IPS-NIHi7 (cell line): ENCODE data around the gene CHCHD6.

ENCODE experiments used
- DNase-seq: peaks from one replicate; pipeline ENCODE4 v3.0.0; 2012; ENCODE audit warnings: mixed read lengths; ENCODE audit errors: extremely low spot score

The CHCHD6 gene

DNA sequence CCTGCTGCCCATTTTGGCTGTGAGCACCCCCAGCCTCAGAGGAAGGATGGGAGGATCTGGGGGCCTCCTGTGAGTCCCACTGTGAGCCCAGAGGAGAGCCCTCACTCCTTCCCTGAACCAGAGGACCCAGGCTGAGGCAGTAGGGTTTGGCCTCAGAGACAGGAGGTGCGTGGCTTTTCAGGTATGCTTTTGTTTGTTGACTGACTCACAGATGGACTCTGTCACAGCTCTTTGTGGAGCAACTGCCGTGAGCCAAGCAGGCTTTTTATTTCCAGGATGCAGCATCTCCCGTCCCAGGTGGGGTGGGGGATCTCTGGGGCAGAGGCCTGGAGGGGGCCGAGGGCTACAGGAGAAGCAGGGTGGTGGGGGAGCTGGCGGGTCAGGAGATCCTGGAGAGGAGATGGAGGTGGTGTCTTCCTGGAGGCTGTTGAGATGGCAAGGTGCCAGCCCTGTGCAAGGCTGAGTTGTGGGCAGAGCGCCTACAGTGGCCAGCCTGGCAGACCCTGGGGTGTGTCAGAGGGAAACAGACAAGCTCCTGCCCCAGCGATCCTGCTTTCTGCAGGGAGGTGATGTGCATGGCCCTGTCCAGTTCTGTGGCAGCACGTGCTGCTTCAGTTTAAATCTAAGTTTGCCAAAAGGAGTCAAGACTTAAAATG is 302.9 kb downstream of the CHCHD6 start:
- DNase-seq: no peak

DNA sequence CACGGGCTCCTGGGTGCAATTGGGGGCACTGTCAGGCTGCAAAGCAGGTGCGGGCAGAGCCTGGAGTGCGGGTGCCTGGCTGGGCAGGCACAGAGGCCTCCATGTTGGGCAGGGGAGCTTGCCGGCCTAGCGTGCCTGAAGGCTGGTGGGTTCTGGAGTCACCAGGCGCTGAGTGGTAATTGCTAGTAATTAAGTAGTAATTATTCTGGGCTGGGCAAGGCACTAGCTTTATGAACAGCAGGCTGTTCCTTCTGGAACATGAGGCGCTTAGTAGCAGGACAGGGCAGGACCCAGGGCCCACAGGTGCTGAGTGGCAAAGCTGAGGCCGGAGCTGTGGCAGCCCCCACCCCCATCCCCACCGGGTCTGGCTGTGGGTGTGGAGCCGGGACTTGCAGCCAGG is 304.2 kb downstream of the CHCHD6 start:
- DNase-seq: no peak

DNA sequence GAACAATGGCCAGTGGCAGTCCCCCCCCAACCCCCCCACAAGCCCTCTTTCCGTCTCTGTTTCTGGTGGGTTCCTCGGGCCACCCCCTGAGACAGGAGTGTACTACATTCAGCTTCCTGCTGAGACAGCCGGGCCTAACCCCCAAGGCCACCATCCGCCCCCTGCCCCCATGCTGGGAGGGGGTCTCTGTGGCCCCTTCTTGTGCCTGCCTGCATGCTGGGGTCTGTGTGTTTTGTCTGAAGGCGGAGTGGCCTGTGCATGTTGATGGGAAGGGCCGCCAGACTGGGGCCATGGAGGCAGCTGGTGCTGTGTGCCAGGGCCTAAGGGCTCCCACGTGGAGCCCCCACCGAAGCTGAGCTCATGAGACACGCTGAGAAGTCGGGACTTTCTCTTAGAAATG is 305.5 kb downstream of the CHCHD6 start:
- DNase-seq: no peak
